PFSK-1 (cell line): ENCODE data around the gene OR52L1. TPM values are rescaled to one million over a fixed set of nuclear protein-coding genes. Genes with fewer than 3 reads are reported as not detected.

Experiments used
- FOXP2 ChIP-seq: optimal IDR thresholded peaks from 2 replicates; pipeline ENCODE3; 2011; ENCODE audit warnings: borderline replicate concordance, control low read depth, inconsistent platforms; ENCODE audit not compliant: insufficient read depth; ENCODE audit errors: extremely low read length, extremely low read depth
- POLR2AphosphoS5 ChIP-seq: IDR thresholded peaks from 2 replicates; pipeline ENCODE4 v1.6.1; 2012; ENCODE audit warnings: low read depth, mild to moderate bottlenecking, control low read depth, low read length, moderate library complexity
- SIN3A ChIP-seq: IDR thresholded peaks from 2 replicates; pipeline ENCODE4 v1.6.1; 2012; ENCODE audit warnings: mild to moderate bottlenecking, low read length, moderate library complexity, borderline replicate concordance; ENCODE audit not compliant: insufficient read depth
- TAF1 ChIP-seq: IDR thresholded peaks from 2 replicates; pipeline ENCODE4 v1.6.1; 2012; ENCODE audit warnings: low read length, control low read depth, borderline replicate concordance; ENCODE audit not compliant: insufficient read depth
- polyA plus RNA-seq: library from polyadenylated mRNA; unstranded; fragments of >200 nt; gene quantifications from one replicate; pipeline ENCODE4 v1.2.1, GENCODE V29; 2012; ENCODE audit warnings: low read depth, missing spikeins; ENCODE audit not compliant: insufficient read length
- TF ChIP-seq, protein P1 (sequence below), 2 experiments: IDR thresholded peaks; 2 replicates each; pipeline versions ENCODE4 v1.6.1 to v1.8.0; 2011 to 2012; ENCODE audit warnings: low read depth in 2 of 2, low read length in 2 of 2, control low read depth in 1 of 2, inconsistent platforms in 1 of 2, mild to moderate bottlenecking in 1 of 2, moderate library complexity in 1 of 2; ENCODE audit not compliant: insufficient read depth in 1 of 2

The OR52L1 gene
- polyA plus RNA-seq: not detected

DNA sequence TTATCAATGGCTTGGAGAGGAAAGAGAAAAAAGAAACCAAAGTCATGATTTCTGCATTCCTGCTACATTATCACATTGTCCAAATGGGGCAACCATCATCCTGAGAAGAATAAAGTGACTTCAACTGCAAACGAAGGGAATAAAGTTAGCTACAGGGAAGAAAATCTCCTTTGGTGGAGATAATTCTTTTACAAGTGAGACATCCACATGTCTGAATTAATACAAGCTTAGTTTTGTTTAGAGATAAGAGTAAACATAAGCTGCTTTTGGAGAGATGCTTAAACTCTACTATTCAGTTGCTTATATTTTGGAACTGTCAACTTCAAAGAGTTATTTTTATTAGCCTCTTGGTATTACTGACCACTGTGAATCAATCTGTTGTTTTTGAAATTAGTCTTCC is at the start of gene OR52L1:
OR52L1 (minus strand) TSS at position 101 of the 400 bp plus-strand sequence; CDS start at position 46, 55 bp downstream.
- TF ChIP-seq FOXP2 (no peak), TAF1 (no peak), POLR2AphosphoS5 (no peak)
- TF ChIP-seq, protein P1, sequence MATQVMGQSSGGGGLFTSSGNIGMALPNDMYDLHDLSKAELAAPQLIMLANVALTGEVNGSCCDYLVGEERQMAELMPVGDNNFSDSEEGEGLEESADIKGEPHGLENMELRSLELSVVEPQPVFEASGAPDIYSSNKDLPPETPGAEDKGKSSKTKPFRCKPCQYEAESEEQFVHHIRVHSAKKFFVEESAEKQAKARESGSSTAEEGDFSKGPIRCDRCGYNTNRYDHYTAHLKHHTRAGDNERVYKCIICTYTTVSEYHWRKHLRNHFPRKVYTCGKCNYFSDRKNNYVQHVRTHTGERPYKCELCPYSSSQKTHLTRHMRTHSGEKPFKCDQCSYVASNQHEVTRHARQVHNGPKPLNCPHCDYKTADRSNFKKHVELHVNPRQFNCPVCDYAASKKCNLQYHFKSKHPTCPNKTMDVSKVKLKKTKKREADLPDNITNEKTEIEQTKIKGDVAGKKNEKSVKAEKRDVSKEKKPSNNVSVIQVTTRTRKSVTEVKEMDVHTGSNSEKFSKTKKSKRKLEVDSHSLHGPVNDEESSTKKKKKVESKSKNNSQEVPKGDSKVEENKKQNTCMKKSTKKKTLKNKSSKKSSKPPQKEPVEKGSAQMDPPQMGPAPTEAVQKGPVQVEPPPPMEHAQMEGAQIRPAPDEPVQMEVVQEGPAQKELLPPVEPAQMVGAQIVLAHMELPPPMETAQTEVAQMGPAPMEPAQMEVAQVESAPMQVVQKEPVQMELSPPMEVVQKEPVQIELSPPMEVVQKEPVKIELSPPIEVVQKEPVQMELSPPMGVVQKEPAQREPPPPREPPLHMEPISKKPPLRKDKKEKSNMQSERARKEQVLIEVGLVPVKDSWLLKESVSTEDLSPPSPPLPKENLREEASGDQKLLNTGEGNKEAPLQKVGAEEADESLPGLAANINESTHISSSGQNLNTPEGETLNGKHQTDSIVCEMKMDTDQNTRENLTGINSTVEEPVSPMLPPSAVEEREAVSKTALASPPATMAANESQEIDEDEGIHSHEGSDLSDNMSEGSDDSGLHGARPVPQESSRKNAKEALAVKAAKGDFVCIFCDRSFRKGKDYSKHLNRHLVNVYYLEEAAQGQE (IDR thresholded peaks at IDR 0.05; ENCODE audit: insufficient read depth in 1 of 2, low read depth in 2 of 2, low read length in 2 of 2): no peak

DNA sequence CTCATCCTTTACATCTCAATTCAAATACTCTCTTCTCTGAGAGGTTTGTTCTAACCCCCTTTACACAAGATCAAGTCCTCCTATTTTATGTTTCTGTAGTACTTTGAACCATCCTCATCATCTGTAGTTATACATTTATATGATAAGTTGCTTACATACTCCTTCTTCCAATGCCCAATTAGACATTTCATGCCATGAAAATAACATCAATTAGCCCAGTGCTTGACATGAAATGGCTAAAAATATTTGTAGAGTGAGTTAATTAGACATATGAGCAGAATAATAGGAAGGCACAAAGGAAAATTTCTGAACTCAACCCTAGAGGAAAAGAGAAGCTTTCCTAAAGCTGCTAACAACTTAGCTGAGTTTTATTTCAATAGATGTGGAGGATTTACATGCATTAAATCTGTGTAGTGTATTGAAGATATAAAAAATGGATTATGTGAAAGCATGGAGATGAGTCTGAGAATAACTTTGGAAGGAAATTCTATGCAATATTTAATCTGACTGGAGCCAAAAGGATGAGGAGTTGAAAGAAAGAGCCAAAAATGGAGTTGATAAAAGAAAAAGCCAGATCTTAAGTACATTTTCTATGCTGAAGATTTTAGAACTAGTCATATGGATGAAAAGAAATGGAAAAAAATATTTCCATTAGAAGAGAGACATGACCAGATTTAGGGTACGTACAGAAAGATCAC is 44.1 kb upstream of the OR52L1 start, which contains the start of gene OR56A1:
OR56A1 (minus strand) TSS at position 51 of the 698 bp plus-strand sequence. CDS start 3,066 bp downstream, outside the sequence.
- TF ChIP-seq POLR2AphosphoS5 (no peak), FOXP2 (no peak), SIN3A (no peak)

DNA sequence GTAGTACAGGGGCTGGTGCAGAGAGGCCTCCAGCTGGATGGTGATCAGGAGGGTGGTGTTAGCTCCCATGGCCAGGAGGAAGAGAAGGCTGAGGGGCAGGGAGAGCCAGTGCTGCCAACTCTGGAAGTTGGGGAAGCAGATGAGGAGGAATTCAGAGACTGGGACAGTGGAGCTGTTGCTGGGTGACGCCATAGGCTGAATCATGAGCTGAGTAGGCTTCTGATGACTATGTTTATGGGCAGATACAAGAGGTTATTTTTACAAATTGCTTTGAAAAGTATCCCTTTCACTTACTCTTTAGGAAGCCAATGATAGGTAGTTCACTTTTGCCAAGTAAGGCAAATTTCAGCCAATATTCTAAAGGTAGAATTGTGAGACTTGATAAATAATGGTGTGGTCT is 40.7 kb upstream of the OR52L1 start:
- TF ChIP-seq FOXP2: no peak
- TF ChIP-seq SIN3A: no peak
- TF ChIP-seq POLR2AphosphoS5: no peak
- TF ChIP-seq, protein P1 (IDR thresholded peaks at IDR 0.05; ENCODE audit: insufficient read depth in 1 of 2, low read depth in 2 of 2, low read length in 2 of 2): no peak
- no peak for TF ChIP-seq TAF1

DNA sequence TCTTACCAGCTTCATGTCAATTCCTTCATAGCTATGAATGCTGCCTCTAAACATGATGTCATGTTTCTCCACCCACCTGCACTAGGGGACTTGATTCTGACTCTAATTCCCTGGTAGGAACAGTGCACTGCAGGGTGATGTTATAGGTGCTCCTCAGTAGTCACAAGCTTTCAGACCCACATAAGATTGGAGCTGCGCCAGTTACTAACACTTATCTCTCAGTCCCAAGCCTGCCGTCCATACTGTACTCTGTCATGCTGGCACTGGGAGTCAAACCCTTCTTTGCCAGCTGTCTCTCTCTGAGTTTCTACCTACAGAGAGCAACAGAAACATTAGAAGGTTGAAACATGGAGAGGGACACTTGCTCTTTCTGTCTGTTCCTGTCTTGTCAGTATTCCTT is 38.3 kb upstream of the OR52L1 start:
- TF ChIP-seq SIN3A: no peak

DNA sequence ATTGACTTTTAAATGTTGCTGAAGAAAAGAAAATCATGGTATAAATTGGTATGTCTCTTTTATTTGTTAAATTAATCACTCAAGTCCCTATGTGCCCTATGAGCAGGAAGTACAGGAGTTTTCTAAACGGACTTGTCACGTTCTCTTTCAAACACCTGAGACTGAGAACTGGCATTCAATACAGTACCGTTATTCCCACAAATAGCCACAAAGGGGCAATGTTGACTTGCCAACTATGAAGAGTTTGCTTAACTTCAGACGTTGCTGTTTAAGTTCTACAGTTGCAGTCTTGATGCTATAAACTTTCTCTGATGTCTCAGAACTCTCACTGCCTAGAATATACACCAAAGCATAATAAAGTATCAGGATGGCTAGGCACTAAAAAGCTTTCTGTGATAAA is 36.2 kb upstream of the OR52L1 start:
- TF ChIP-seq SIN3A (no peak), TAF1 (no peak), FOXP2 (no peak), POLR2AphosphoS5 (no peak)
- TF ChIP-seq, protein P1 (IDR thresholded peaks at IDR 0.05; ENCODE audit: insufficient read depth in 1 of 2, low read depth in 2 of 2, low read length in 2 of 2): no peak

DNA sequence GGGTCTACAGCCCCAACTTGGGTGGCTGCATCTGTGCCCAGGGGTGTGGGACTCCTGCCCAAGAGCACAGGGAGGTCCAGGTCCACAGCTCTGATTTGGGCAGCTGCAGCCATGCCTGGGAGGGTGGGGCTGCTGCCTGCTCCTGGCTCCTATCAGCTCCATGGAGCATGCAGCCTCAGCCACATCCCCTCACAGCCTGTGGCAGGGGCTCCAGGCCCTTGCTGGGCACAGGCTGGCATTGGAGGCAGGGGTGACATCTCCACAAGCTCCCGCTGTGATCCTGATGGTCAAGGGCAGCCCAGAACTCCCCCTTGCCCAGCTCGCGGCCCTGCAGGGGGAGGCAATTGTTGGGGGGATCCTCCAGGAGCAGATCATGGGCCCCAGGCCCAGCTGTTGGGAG is 26.3 kb upstream of the OR52L1 start:
- no peak for TF ChIP-seq SIN3A
- TF ChIP-seq POLR2AphosphoS5: no peak
- TF ChIP-seq, protein P1 (IDR thresholded peaks at IDR 0.05; ENCODE audit: insufficient read depth in 1 of 2, low read depth in 2 of 2, low read length in 2 of 2): no peak
- TF ChIP-seq FOXP2: no peak
- no peak for TF ChIP-seq TAF1
